Activated CD4-positive, CD25-positive, alpha-beta regulatory T cell treated with anti-CD3 and anti-CD28 coated beads, Interleukin-2, amount 50 U/mL, for 24 hours (primary cell): ENCODE data around the gene ATOH8.
A peak's percentile ranks its signal among the peaks of the same experiment; 100 is the strongest.
"Not testable (repeated sequence)": the region's sequence is repeated elsewhere in the genome, so short reads cannot be mapped to it uniquely, and the experiment has no call there.

Experiments
- ATAC-seq, 2 donors: fragments of 150-1000 bp; cut with Tn5 transposase; one replicate each; pipeline ENCODE4 v1.10.0; 2021; ENCODE audit warnings: mild to moderate bottlenecking in 1 of 2, moderate library complexity in 1 of 2

The ATOH8 gene

DNA sequence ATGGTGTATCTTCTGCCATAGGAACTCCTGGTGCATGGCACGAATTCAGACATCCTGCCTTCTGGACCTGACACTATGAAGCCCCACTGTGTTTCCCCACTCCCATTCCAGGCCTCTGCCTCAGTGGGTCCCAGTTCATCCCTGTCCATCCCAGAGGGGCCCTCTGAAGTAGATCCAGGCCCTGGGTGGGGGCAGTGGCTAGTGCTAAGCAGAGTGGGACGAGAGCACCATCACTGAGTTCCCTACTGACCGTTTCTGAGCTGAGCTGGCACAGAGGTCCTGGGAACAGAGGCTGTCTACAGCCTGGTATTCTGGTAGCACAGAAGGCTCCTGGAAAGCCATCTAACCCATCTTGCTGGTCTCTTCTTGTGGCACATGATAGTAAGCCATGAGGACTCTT lies 54.0 kb downstream of the ATOH8 start:
- ATAC-seq, result no peak

DNA sequence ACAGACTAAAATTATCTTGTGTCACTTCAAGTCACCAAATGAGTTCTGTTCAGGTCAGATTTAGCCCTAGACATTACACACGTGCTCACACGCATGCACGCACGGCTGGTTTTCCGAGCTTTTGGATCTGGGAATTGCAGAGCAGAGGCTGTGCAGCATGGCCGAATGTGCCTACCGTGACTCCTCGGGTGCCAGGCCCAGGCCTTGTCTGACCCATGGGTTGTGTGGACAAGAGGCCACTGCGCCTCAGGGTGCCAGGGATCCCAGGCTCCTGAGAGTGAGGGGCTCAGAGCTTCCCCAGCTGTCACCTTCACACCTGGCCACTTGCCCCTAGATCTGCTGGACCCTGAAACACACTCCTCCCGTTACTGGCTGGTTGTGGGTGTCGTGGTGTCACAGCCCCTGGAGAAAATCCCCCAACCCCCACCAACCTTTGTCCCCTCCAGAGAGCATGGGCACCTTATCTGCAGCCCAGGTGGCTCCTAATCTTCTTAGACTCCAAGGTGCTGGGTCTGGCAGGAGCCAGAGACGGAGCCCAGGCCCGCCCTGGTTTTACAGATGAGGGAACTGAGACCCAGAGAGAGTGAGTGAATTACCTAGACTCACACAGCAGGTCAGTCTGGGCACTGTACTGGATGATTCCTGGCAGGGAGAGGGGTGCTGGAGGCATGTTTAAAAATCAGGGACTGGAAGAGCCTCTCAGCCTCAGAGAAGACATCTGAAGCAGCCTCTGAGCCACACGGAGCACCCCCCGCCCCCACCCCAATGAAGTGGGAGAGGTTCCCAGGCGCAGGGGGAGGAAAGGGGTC lies 56.8 kb downstream of the ATOH8 start:
- ATAC-seq, result no peak

DNA sequence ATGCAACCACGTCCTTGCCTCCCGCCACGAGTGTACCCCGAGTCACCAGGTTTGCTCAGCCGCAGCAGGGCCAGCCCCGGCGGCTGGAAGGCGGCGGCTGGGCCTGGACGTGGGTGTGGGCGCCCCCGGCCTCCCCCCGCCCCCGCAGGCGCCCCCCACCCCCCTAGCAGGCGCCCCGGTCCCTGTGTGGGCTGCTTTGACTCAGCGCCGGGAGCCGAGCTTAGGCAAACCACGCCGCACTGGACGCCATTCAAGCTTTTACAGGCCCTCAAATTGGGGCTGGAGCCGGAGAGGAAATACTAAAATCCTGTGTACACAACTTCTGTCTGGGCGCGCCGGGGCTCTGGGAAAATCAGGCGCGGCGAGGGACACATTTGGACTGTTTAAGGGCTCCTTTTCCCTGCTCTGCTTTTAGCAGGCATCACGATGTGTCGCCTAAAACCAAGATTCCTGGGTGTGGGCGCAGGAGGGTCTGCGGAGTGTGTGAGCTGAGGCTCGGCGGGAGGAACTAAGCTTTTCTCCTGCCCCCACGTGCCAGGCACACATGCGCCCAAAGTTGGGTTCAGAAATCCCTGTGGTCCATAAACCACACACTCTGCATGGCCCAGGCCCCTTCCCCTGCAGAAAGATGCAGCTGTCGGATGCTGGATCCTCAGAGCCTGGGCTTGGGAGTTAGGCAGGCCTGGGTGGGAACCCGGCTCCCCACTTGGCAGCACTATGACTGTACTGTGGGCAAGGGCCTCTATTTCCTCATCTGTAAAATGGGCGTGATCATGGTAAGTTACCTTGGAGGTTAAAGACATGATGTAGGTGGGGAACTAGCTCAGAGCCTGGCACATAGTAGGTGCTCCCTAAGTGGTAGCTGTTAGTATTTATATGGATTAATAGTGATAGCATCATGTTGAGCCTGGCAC lies 57.6 kb downstream of the ATOH8 start:
- ATAC-seq, result no peak

DNA sequence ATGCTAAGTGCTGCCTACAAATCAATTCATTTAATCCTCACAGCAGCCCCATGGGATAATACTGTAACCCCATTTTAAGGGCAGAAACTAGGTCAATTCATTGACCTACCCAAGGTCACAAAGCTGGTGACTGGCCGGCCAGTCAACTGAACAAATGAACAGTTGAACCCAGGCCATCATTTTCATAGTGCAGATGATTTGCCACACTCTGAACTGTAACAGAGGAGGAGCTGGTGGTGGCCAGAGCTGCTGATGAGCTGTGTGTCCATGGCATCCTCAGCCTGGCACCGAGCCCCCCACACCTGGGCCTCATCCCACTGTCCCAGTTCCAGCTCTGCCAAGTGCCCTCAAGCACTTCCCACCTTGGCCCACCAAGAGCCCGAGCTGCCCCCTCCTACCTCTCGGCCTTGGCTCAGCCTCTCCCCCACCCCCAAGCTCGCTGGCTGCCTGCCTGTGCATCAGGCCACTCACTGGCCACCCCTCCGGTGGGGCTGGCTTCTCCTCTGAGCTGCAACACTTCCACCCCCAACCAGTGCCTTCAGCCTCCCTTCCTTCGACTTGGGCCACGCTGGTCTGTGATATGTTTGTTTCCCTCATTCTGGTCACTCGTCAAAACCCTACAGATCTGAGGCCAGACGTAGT lies 58.4 kb downstream of the ATOH8 start:
- no peak for ATAC-seq

DNA sequence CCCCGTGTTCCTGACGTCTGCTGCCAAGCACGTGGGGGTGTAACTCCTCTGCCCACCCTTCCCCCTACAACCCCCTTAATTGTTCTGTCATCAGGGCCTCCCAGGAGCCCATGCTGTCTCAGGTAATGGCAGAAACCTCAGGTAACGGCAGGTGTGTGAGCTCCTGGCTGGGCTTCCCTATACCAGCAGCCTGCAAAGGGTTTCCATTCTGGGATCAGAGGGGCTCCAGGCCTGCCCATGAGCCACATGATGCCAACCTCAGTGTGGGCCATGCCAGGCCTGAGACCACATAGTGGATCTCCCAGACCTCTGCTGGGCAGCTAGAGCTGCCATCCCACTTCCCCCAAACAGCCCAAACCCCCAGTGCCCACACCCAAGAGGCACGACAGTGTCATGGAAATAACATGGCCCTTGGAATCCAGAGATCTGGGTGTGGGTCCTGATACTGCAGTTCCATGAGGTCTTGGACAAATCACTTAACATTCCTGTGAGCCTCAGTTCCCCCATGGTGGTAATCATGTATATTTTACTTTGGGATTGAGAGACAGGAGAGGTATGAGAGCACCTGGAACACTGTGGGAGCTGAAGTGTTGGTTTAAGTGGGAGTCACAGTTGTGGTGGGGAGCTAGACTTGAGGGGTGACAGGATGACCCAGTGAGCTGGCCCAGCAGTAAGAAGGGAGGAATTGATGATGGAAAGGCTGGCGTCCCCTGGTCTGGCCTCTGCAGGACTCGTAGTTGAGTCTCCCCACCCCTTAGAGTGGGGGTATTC lies 59.6 kb downstream of the ATOH8 start:
- no peak for ATAC-seq

DNA sequence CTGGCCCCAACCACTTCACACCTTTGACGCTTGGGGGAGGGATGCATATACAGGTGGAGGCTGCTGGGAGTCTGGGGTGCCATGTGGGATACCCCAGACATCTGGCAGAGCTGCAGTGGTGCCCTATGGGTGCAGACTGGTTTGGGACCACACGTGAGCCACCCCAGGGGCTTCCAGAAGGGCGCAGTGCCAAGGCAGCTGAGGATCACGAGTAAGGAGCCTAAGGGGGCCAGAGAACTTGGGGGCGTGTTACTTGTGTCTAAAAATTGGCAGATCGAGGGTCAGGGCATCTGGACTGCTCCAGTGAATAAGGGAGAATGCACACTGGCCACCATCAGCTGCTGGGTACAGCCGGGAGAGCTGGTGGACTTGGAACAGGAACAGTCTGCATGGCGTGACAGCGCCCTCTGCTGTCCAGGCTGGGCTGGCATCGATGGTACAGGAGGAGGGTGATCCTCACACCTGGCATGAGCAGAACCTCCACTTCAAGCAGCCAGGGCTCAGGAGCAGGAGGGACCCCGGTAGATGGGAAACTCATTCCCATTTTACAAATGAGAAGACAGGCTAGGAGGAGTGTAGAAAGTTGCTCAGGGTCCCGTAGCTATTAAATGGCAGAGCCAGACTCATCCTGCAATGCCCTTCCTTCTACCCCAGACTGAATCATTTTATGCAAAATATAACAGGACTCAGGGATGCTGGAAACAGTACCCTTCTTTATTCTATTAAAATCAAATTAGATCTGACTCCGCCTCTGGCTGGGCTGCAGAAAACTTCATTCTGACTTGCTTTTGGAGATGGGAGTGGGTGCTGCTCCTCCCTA lies 60.4 kb downstream of the ATOH8 start:
- ATAC-seq, result peak; percentile 80 to 86

DNA sequence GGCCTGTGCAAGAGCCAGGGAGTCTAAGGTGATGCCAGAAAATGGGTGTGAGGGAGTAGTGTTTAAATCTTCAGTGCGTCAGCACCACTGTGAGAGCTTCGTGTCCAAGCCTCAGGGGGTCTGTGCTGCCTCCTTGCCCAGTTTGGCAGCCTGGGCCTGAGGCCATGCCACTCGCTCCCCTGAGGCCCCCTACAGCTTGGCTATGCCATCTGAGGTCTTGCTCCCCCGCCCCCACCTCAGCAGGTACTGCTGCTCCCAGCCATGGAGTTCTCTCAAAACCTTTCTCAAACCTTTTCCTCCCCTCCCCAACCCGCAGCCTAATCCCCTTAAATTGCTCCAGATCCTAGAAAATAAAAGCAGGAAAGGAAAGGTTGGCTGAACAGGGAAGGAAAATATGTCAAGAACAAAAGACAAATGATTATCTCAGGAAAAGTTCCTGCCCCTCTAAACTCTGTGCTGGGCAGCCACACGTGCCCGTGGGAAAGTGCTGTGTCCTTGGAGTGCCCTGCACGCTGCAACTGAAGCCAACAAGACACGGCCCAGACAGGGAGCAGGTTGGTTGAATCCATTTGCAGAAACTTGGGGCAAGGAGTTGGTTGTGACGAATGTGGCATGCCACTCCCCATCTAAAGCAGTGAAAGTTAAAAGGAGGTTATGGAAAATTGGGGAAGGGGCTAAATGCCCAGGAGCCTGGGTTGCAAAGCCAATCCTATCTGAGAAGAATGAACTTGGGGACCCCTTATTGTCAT lies 61.2 kb downstream of the ATOH8 start:
- ATAC-seq, result no peak

DNA sequence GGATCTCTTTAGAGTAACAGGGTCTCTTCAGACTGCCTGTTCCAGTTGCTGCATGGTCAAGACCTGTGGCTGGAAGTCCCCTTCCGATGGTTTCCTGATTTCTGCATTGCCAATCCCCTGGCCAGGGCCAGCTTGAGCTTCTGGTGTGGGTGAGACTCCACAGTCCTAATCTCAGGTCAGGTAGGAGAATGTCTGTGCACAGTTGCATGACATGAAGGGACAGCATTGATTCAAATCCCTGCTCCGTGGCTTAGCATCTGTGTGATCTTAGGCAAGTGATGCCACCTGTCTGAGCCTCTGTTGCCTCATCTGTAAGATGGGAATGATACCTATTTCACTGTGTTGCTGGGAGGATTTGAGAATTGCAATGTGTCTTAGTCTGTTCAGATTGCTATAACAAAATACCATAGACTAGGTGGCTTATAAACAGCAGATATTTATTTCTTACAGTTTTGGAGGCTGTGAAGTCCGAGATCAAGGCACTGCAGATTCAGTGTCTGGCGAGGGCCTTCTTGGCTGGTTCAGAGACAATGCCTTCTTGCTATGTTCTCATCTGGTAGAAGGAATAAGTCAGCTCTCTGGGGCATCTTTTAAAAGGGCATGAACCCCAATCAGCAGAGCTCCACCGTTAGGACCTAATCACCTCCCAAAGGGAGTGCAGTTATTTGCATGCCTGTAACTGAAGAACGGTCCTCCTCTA lies 66.2 kb downstream of the ATOH8 start:
- no peak for ATAC-seq

DNA sequence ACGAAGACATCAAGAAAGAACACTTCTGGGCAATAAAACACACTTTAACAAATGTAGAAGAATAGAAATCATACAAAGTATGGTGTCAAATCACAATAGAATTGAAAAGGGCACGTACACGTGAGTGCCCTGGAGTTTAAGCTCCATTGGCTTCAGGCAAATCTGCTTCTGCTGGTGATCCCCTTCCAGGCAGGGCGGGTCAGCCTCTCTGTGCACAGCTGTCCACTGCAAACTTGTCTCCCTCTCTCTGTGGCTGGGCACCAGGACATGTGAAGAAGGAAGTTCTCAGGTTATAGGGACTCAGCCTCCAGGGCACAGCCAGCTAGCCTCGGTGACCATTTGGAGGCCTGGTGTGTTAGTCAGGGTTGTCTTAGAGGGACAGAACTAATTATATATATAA lies 69.0 kb downstream of the ATOH8 start:
- ATAC-seq, result no peak

DNA sequence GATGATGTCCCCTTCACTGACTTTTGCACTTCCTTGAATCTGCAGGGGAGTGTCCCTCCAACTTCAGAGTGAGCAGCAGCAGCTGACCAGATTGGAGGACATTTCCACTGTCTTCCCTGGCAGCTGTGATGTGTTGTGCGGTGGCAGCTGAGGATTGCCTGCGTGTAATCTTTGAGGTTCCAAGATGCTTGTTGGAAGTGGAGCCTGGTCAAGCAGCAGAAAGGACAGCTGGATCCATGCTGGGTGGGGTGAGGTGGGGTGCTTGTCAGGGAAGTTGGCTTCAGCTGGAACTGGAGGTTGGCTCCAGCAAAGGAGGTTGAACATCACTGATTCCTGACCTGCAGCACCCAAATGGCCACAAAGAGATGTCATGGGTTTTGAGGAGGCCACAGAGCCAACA lies 70.2 kb downstream of the ATOH8 start:
- ATAC-seq, result no peak

DNA sequence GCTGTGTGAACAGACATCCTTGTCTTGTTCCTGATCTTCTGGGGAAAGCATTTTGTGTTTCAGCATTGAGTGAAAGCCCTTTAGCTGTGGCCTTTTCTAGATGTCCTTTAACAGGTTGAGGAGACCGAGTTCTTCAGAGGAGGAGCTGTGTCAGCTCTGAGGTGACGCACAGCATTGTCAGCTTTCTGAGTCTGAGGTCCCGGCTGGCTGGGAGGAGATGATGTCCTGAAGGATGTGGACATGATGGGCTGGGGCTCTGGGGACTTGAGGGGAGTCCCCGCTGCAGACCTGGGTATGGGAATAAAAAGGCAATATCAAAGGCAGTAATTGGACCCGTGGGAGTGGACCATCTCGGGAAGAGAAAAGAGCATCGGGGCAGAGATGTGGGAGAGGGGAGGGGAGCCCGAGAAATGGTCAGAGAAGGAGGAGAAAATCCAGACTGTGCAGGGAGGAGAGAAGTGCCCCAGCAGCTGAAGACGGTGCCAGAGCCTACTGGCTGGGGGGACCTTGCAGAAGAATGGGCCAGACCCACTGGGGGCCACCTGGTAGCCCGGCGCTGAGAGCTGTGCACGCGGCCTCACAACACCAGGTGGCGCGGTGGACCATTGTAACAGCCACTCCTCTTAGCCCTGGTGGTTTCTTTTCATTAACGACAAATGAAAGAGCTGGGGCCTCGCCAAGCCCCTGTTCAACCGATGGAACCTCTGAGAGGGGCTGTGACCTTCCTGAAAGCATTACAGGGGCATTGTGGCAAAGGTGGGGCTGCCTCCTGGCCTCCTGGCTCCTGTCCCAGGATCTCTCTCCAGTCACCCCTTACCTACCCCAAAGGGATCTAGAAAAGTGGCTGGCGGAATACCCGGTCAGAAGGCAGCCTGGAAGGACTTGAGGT lies 73.4 kb downstream of the ATOH8 start:
- peak; percentile 95 to 97 for ATAC-seq

DNA sequence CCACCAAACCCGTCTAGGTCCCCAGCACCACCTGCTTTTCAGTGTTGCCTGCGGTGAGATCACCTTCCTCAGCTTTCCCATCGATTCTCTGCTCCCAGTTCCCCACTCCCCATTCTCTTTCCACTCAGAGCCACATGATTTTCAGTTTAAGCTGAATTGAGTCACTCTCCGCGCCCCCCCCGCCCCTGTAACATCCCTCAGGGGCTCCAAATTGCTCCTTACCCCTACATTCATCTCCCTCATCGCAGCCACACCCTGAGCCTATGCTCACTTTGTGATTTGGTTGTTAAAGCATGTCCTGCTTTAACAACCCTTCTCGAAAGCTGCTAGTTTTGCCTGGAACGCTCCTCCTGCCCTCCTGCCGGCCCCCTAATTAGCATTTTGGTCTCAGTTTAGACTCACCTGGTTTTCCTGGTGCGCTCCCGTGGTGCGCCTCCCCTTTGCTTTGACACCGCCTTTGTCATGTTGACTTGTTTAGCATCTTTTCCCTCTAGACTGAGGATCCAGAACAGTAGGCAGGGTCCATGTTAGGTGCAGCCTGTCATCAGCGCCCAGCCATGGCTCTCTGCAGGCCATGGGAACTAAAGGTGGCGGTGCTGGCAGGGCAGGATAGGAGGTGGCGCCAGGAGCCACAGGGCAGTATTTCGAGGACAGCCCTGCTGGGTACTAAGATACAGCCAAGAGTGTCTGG lies 74.2 kb downstream of the ATOH8 start:
- no peak for ATAC-seq

DNA sequence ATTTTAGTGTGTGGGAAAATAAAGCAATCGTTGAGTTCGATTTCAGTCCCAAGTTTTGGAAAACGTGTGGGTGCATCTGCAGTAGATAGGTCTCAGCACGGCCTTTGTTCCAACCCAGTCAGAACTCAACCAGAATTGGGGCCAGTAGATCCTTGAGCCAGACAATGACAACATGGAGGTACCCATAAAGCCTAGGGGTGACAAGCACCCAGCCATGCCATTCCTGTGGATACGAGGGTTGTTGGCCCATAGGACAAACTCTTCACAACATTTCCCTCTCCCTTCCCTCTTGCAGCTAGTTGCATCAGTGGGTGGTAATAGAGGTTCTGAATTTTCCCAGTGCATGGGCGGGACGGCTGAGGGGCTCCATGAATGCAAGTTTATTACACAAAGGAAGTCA lies 74.9 kb downstream of the ATOH8 start:
- no peak for ATAC-seq

DNA sequence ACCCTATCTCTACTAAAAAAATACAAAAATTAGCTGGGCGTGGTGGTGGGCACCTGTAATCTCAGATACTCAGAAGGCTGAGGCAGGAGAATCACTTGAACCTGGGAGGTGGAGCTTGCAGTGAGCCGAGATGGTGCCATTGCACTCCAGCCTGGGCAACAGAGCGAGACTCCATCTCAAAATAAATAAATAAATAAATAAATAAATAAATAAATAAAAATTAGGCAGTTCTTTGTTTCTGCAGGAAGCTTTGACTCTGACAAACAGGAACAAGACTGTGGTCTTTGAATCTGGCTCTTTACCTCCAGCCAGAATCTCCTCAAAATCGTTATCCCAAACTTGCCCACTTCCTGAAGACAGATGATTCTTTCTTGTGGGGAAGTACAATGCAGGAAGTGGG lies 75.6 kb downstream of the ATOH8 start:
- ATAC-seq, result not testable (repeated sequence)

DNA sequence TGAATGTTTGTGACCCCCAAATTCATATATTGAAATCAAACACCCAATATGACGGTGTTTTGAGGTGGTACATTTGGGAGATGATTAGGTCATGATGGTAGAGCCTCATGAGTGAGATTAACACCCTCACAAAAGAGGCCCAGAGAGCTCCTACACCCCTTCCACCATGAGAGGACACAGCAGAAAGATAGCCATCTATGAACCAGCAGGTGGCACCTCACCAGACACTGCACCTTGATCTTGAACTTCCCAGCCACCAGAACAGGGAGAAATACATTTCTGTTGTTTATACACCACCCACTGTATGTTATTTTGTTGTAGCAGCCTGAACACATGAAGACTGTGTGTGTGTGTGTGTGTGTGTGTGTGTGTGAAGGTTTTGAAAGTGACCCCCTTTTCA lies 76.9 kb downstream of the ATOH8 start:
- no peak for ATAC-seq

DNA sequence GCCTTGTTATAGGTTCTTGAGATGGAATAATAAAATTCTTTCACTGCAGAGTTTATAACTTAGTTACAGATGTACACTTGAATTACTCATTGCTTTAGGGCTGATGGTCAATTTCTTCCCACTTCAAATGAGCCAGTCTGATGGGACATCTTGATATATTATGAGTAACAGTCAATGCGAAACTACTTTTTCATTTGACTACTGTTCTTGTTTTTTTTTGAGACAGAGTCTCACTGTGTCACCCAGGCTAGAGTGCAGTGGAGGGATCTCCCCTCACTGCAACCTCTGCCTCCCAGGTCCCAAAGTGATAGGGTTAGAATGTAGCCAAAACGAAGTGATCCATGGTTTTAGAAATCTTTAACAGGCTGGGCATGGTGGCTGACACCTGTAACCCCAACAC lies 77.9 kb downstream of the ATOH8 start:
- ATAC-seq, result peak; percentile 33 to 59

DNA sequence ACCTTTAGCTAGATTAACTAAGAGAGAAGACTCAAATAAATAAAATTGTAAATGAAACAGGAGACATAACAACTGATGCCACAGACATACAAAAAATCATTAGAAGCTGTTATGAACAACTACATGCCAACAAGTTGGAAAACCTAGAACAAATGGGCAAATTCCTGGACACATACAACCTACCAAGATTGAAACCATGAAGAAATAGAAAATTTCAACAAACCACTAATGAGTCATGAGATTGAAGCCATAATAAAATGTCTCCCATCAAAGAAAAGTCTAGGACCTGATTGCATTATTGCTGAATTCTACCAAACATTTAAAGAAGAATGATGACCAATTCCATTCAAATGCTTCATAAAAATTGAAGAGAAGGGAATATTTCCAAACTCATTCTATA lies 80.7 kb downstream of the ATOH8 start:
- no peak for ATAC-seq
